ENCODE results near the gene PRSS56.

- TF ChIP-seq CTCF (IDR thresholded peaks at IDR 0.05) (no peak), POLR2A (IDR thresholded peaks at IDR 0.05) (no peak), EP300 (IDR thresholded peaks at IDR 0.05) (no peak)
Measured at GRCh38 chr2:232504438-232504837, 15.8 kb upstream of the PRSS56 start.
